ENCODE measurements around the gene CFAP46.

The CFAP46 gene

GRCh38 chr10:132765435-132765834 lies 176.9 kb downstream of the CFAP46 start:
- H3K4me2 ChIP-seq (ENCODE audit: low read length, poor library complexity, severe bottlenecking): no peak overlapping the region
- H3K9ac ChIP-seq (ENCODE audit: low read length): no peak overlapping the region
- no peak overlapping the region for H2BK5ac ChIP-seq (ENCODE audit: low read depth, low read length, poor library complexity, severe bottlenecking)
- H3K23ac ChIP-seq (ENCODE audit: low read length in 2 of 2): no peak overlapping the region
- peaks cover 4% of the 10 kb centered on the region for H3K9me3 ChIP-seq (ENCODE audit: control insufficient read depth, low read length)
- H3K27me3 ChIP-seq (ENCODE audit: control insufficient read depth in 1 of 2, insufficient read depth in 1 of 2, low read length in 2 of 2): no peaks in the 10 kb centered on the region
- no peak overlapping the region for H4K91ac ChIP-seq (ENCODE audit: low read length)
- no peak for DNase-seq
- H3K4ac ChIP-seq (ENCODE audit: low read depth in 1 of 2, low read length in 2 of 2): no peak overlapping the region
- H3K36me3 ChIP-seq (ENCODE audit: control insufficient read depth in 1 of 2, insufficient read depth in 2 of 2, low read depth in 1 of 2, low read length in 2 of 2): peaks cover 13 to 43% of the 10 kb centered on the region in 2 experiments
- no peak overlapping the region for H2BK15ac ChIP-seq (ENCODE audit: low read depth, poor library complexity, severe bottlenecking)
- no peak overlapping the region for H4K8ac ChIP-seq (ENCODE audit: low read length)
- H3K4me3 ChIP-seq (ENCODE audit: insufficient read depth in 1 of 2, low read depth in 1 of 2, low read length in 2 of 2): no peak overlapping the region
- no peaks in the 10 kb centered on the region for H3K79me1 ChIP-seq (replicated peaks; ENCODE audit: low read length, poor library complexity, severe bottlenecking)
- WGBS: 92% methylated on average over 11 of the region's 11 CpGs
- no peak overlapping the region for H3K27ac ChIP-seq (ENCODE audit: low read length, poor library complexity, severe bottlenecking)
- no peak overlapping the region for H2AK5ac ChIP-seq (ENCODE audit: low read length, severe bottlenecking)
- H3K4me1 ChIP-seq (ENCODE audit: control insufficient read depth, insufficient read depth, low read depth, low read length): peaks cover 5% of the 10 kb centered on the region
- no peak overlapping the region for H2AFZ ChIP-seq (ENCODE audit: low read depth, low read length)
- no peak overlapping the region for H3K18ac ChIP-seq (ENCODE audit: low read depth in 1 of 2, low read length in 2 of 2)
- no peak overlapping the region for H2BK12ac ChIP-seq (ENCODE audit: low read length in 2 of 2)
- H2BK120ac ChIP-seq (ENCODE audit: low read depth, low read length): no peak overlapping the region
- H3K14ac ChIP-seq (ENCODE audit: low read length in 2 of 2): no peak overlapping the region

- Histone ChIP-seq H3K79me1 (replicated peaks; ENCODE audit: low read length, poor library complexity, severe bottlenecking) (no peaks in the 10 kb centered on the region), H3K18ac (ENCODE audit: low read depth in 1 of 2, low read length in 2 of 2) (no peak overlapping the region), H2BK15ac (ENCODE audit: low read depth, poor library complexity, severe bottlenecking) (no peak overlapping the region), H2AFZ (ENCODE audit: low read depth, low read length) (no peak overlapping the region), H3K4me1 (ENCODE audit: control insufficient read depth, insufficient read depth, low read depth, low read length) (peaks cover 5% of the 10 kb centered on the region), H2BK12ac (ENCODE audit: low read length in 2 of 2) (no peak overlapping the region), H3K4ac (ENCODE audit: low read depth in 1 of 2, low read length in 2 of 2) (no peak overlapping the region), H3K36me3 (ENCODE audit: control insufficient read depth in 1 of 2, insufficient read depth in 2 of 2, low read depth in 1 of 2, low read length in 2 of 2) (peaks cover 15 to 43% of the 10 kb centered on the region in 2 experiments), H3K9ac (ENCODE audit: low read length) (no peak overlapping the region), H2AK5ac (ENCODE audit: low read length, severe bottlenecking) (no peak overlapping the region), H3K23ac (ENCODE audit: low read length in 2 of 2) (no peak overlapping the region), H3K27me3 (ENCODE audit: control insufficient read depth in 1 of 2, insufficient read depth in 1 of 2, low read length in 2 of 2) (no peaks in the 10 kb centered on the region), H2BK120ac (ENCODE audit: low read depth, low read length) (no peak overlapping the region), H3K9me3 (ENCODE audit: control insufficient read depth, low read length) (peaks cover 4% of the 10 kb centered on the region), H3K4me2 (ENCODE audit: low read length, poor library complexity, severe bottlenecking) (no peak overlapping the region), H3K14ac (ENCODE audit: low read length in 2 of 2) (no peak overlapping the region), H2BK5ac (ENCODE audit: low read depth, low read length, poor library complexity, severe bottlenecking) (no peak overlapping the region), H4K8ac (ENCODE audit: low read length) (no peak overlapping the region), H4K91ac (ENCODE audit: low read length) (no peak overlapping the region), H3K4me3 (ENCODE audit: insufficient read depth in 1 of 2, low read depth in 1 of 2, low read length in 2 of 2) (no peak overlapping the region), H3K27ac (ENCODE audit: low read length, poor library complexity, severe bottlenecking) (no peak overlapping the region)
- WGBS: 92% methylated on average over 11 of the region's 11 CpGs
- no peak for DNase-seq
These were observed 178.3 kb downstream of the CFAP46 start for GRCh38 chr10:132764108-132764507.

- Histone ChIP-seq H2AK5ac (ENCODE audit: low read length, severe bottlenecking) (no peak overlapping the region), H3K14ac (ENCODE audit: low read length in 2 of 2) (no peak overlapping the region), H3K36me3 (ENCODE audit: control insufficient read depth in 1 of 2, insufficient read depth in 2 of 2, low read depth in 1 of 2, low read length in 2 of 2) (peaks cover 13 to 44% of the 10 kb centered on the region in 2 experiments), H3K79me1 (replicated peaks; ENCODE audit: low read length, poor library complexity, severe bottlenecking) (no peaks in the 10 kb centered on the region), H3K27ac (ENCODE audit: low read length, poor library complexity, severe bottlenecking) (no peak overlapping the region), H3K4ac (ENCODE audit: low read depth in 1 of 2, low read length in 2 of 2) (no peak overlapping the region), H2BK5ac (ENCODE audit: low read depth, low read length, poor library complexity, severe bottlenecking) (no peak overlapping the region), H3K4me2 (ENCODE audit: low read length, poor library complexity, severe bottlenecking) (no peak overlapping the region), H3K18ac (ENCODE audit: low read depth in 1 of 2, low read length in 2 of 2) (no peak overlapping the region), H2AFZ (ENCODE audit: low read depth, low read length) (no peak overlapping the region), H4K91ac (ENCODE audit: low read length) (no peak overlapping the region), H3K9ac (ENCODE audit: low read length) (no peak overlapping the region), H3K4me1 (ENCODE audit: control insufficient read depth, insufficient read depth, low read depth, low read length) (peaks cover 5% of the 10 kb centered on the region), H4K8ac (ENCODE audit: low read length) (no peak overlapping the region), H3K9me3 (ENCODE audit: control insufficient read depth, low read length) (peaks cover 4% of the 10 kb centered on the region), H3K4me3 (ENCODE audit: insufficient read depth in 1 of 2, low read depth in 1 of 2, low read length in 2 of 2) (no peak overlapping the region), H2BK120ac (ENCODE audit: low read depth, low read length) (no peak overlapping the region), H2BK15ac (ENCODE audit: low read depth, poor library complexity, severe bottlenecking) (no peak overlapping the region), H2BK12ac (ENCODE audit: low read length in 2 of 2) (no peak overlapping the region), H3K27me3 (ENCODE audit: control insufficient read depth in 1 of 2, insufficient read depth in 1 of 2, low read length in 2 of 2) (no peaks in the 10 kb centered on the region), H3K23ac (ENCODE audit: low read length in 2 of 2) (no peak overlapping the region)
- DNase-seq: no peak
- 95% methylated on average over 5 of the region's 5 CpGs for WGBS
These were observed 178.8 kb downstream of the CFAP46 start for GRCh38 chr10:132763545-132763944.

DNA sequence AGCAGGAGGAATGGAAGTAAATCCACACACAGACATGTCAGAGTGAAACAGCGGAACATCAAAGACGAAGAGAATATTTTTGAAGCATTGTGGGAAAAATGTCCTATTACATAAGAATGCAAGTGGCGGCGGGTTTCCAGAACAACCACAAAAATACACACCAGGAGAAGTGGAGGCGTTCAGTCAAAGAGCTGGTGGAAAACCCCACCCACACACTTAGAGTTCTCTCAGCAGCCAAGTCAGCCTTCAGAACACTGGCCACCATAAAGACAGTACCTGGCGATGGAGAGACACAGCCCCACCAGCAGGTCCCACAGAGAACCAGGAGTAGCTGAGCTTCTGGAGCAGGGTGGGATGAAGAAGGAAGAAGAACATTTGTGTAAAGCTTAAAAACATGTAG lies 180.1 kb downstream of the CFAP46 start:
- Histone ChIP-seq H2BK120ac (ENCODE audit: low read depth, low read length) (no peak overlapping the region), H3K14ac (ENCODE audit: low read length in 2 of 2) (no peak overlapping the region), H2BK15ac (ENCODE audit: low read depth, poor library complexity, severe bottlenecking) (no peak overlapping the region), H3K4me2 (ENCODE audit: low read length, poor library complexity, severe bottlenecking) (no peak overlapping the region), H4K91ac (ENCODE audit: low read length) (no peak overlapping the region), H2AK5ac (ENCODE audit: low read length, severe bottlenecking) (no peak overlapping the region), H3K4me3 (ENCODE audit: insufficient read depth in 1 of 2, low read depth in 1 of 2, low read length in 2 of 2) (no peak overlapping the region), H3K4ac (ENCODE audit: low read depth in 1 of 2, low read length in 2 of 2) (no peak overlapping the region), H3K9ac (ENCODE audit: low read length) (no peak overlapping the region), H2BK5ac (ENCODE audit: low read depth, low read length, poor library complexity, severe bottlenecking) (no peak overlapping the region), H3K4me1 (ENCODE audit: control insufficient read depth, insufficient read depth, low read depth, low read length) (peaks cover 5% of the 10 kb centered on the region), H3K9me3 (ENCODE audit: control insufficient read depth, low read length) (peaks cover 4% of the 10 kb centered on the region), H3K27me3 (ENCODE audit: control insufficient read depth in 1 of 2, insufficient read depth in 1 of 2, low read length in 2 of 2) (no peaks in the 10 kb centered on the region), H3K27ac (ENCODE audit: low read length, poor library complexity, severe bottlenecking) (no peak overlapping the region), H2AFZ (ENCODE audit: low read depth, low read length) (no peak overlapping the region), H3K18ac (ENCODE audit: low read depth in 1 of 2, low read length in 2 of 2) (no peak overlapping the region), H3K23ac (ENCODE audit: low read length in 2 of 2) (no peak overlapping the region), H4K8ac (ENCODE audit: low read length) (no peak overlapping the region), H2BK12ac (ENCODE audit: low read length in 2 of 2) (no peak overlapping the region), H3K79me1 (replicated peaks; ENCODE audit: low read length, poor library complexity, severe bottlenecking) (no peaks in the 10 kb centered on the region), H3K36me3 (ENCODE audit: control insufficient read depth in 1 of 2, insufficient read depth in 2 of 2, low read depth in 1 of 2, low read length in 2 of 2) (peaks cover 14 to 45% of the 10 kb centered on the region in 2 experiments)
- WGBS: 79% methylated on average over 6 of the region's 6 CpGs
- DNase-seq: no peak

Data from mesenchymal stem cell (in vitro differentiated cells and primary cell).